PC-3 (cell line): ENCODE measurements around the gene MAB21L1.

Experiments
- CTCF ChIP-seq: fragments of 300-600 bp; sonication (generic); conservative IDR thresholded peaks from 2 replicates; pipeline ENCODE4 v1.5.1; 2017; ENCODE audit warnings: antibody characterized with exemption, low read depth, mild to moderate bottlenecking, low read length
- EZH2 ChIP-seq: fragments of 300-600 bp; sonication (generic); IDR thresholded peaks from one replicate; pipeline ENCODE4 v1.6.1; 2017; ENCODE audit warnings: antibody characterized with exemption, mild to moderate bottlenecking, low read length; ENCODE audit not compliant: unreplicated experiment

GRCh38 chr13:35485424-35485823, 8.9 kb upstream of the MAB21L1 start:
- TF ChIP-seq CTCF (no peak), EZH2 (no peak)
